NCI-H1092 treated with DMSO at 0.1 percent for 48 hours (cell line): ENCODE data around the gene GRAPL.
"Not testable (repeated sequence)": the region's sequence is repeated elsewhere in the genome, so short reads cannot be mapped to it uniquely, and the experiment has no call there.

ENCODE experiments used
- DNase-seq: peaks from one replicate; lab custom pipeline; 2025; lab: John Stamatoyannopoulos, UW

The GRAPL gene

GRCh38 chr17:19127148-19127980, at the start of gene GRAPL:
GRAPL (plus strand) TSS chr17:19127589; CDS start chr17:19127620, 31 bp downstream.
- DNase-seq: not testable (repeated sequence)

- DNase-seq: not testable (repeated sequence)
Observed at GRCh38 chr17:19088804-19089685, 38.3 kb upstream of the GRAPL start.

GRCh38 chr17:19090058-19090772, 37.2 kb upstream of the GRAPL start:
- DNase-seq: not testable (repeated sequence)

- not testable (repeated sequence) for DNase-seq
Observed at GRCh38 chr17:19092737-19093683, 34.4 kb upstream of the GRAPL start.

- not testable (repeated sequence) for DNase-seq
Observed at GRCh38 chr17:19093684-19094438, 33.5 kb upstream of the GRAPL start.

GRCh38 chr17:19108517-19108916, 18.9 kb upstream of the GRAPL start:
- not testable (repeated sequence) for DNase-seq

GRCh38 chr17:19110189-19111097, 16.9 kb upstream of the GRAPL start:
- not testable (repeated sequence) for DNase-seq

GRCh38 chr17:19111111-19111711, 16.2 kb upstream of the GRAPL start:
- not testable (repeated sequence) for DNase-seq

- DNase-seq: not testable (repeated sequence)
Observed at GRCh38 chr17:19111801-19112458, 15.5 kb upstream of the GRAPL start.

GRCh38 chr17:19112459-19112826, 14.9 kb upstream of the GRAPL start:
- not testable (repeated sequence) for DNase-seq

- DNase-seq: not testable (repeated sequence)
Observed at GRCh38 chr17:19118695-19119094, 8.7 kb upstream of the GRAPL start.

GRCh38 chr17:19125289-19125688, 2.1 kb upstream of the GRAPL start:
- DNase-seq: not testable (repeated sequence)

GRCh38 chr17:19129500-19129899, 2.1 kb downstream of the GRAPL start:
- not testable (repeated sequence) for DNase-seq

- DNase-seq: not testable (repeated sequence)
Observed at GRCh38 chr17:19131108-19131507, 3.7 kb downstream of the GRAPL start.

GRCh38 chr17:19131772-19132171, 4.4 kb downstream of the GRAPL start:
- DNase-seq: not testable (repeated sequence)

GRCh38 chr17:19133793-19134192, 6.4 kb downstream of the GRAPL start:
- DNase-seq: not testable (repeated sequence)

- DNase-seq: not testable (repeated sequence)
Observed at GRCh38 chr17:19135391-19135790, 8.0 kb downstream of the GRAPL start.

GRCh38 chr17:19136138-19136537, 8.7 kb downstream of the GRAPL start:
- not testable (repeated sequence) for DNase-seq
